ENCODE measurements around the gene CSF2.

DNA sequence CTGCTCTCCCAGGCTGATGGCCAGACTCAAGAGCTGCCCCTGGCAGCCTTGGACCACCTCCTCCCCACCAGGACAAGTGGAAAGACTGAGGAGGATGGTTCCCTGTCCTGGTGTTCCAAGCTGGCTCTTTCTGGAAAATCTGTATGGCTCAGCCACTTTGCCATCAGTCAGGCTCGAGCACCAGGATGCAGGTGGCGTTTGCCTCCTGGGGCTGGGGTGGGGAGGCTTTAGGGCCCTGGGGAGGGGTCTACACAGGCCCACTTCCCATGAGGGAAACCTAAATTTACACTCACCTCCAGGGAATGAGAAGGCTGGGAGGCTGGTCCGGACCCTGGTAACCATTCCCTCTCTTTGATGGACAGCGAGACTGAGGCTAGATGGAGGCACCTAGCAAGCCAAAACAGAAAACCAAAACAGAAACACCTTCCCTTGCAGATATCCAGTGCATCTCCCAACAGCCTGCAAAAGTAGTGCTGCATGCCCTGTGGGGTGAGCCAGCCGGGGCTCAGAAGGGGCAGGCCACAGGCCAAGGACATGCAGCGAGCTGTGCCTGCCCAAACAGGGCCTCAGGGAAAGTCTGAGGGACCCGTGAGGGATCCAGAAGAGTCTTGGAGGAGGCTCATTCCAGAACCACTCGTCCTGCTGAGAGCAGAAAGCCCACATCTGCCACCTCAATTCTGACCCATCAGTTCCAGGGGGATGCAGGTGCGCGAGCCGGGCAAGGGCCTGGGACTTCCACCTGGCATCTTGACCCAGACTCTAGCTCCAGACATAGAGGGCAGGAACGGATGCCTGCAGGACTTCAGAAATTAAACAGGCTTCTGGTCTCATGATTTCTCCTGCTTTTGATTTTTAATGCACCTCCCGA, 5.4 kb upstream of the CSF2 start:
- TF ChIP-seq, protein P1, sequence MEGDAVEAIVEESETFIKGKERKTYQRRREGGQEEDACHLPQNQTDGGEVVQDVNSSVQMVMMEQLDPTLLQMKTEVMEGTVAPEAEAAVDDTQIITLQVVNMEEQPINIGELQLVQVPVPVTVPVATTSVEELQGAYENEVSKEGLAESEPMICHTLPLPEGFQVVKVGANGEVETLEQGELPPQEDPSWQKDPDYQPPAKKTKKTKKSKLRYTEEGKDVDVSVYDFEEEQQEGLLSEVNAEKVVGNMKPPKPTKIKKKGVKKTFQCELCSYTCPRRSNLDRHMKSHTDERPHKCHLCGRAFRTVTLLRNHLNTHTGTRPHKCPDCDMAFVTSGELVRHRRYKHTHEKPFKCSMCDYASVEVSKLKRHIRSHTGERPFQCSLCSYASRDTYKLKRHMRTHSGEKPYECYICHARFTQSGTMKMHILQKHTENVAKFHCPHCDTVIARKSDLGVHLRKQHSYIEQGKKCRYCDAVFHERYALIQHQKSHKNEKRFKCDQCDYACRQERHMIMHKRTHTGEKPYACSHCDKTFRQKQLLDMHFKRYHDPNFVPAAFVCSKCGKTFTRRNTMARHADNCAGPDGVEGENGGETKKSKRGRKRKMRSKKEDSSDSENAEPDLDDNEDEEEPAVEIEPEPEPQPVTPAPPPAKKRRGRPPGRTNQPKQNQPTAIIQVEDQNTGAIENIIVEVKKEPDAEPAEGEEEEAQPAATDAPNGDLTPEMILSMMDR (IDR thresholded peaks at IDR 0.05): no peak
- no peak for TF ChIP-seq POLR2A (IDR thresholded peaks at IDR 0.05)

All from esophagus squamous epithelium (tissue), 4 donors.